Lower leg skin (tissue), 3 donors: ENCODE results near the gene SH3RF2.

Source experiments
- POLR2A ChIP-seq, 2 donors: fragments of 450-650 bp; IDR thresholded peaks; one replicate each; pipeline ENCODE4 v1.6.1; 2016 to 2017; ENCODE audit warnings: antibody characterized with exemption in 2 of 2, mild to moderate bottlenecking in 1 of 2, moderate library complexity in 1 of 2
- TF ChIP-seq, protein P1 (sequence below), 3 donors: fragments of 450-650 bp; IDR thresholded peaks; one replicate each; pipeline ENCODE4 v1.5.1; 2016; ENCODE audit warnings: antibody characterized with exemption in 3 of 3, mild to moderate bottlenecking in 3 of 3, moderate library complexity in 2 of 3

DNA sequence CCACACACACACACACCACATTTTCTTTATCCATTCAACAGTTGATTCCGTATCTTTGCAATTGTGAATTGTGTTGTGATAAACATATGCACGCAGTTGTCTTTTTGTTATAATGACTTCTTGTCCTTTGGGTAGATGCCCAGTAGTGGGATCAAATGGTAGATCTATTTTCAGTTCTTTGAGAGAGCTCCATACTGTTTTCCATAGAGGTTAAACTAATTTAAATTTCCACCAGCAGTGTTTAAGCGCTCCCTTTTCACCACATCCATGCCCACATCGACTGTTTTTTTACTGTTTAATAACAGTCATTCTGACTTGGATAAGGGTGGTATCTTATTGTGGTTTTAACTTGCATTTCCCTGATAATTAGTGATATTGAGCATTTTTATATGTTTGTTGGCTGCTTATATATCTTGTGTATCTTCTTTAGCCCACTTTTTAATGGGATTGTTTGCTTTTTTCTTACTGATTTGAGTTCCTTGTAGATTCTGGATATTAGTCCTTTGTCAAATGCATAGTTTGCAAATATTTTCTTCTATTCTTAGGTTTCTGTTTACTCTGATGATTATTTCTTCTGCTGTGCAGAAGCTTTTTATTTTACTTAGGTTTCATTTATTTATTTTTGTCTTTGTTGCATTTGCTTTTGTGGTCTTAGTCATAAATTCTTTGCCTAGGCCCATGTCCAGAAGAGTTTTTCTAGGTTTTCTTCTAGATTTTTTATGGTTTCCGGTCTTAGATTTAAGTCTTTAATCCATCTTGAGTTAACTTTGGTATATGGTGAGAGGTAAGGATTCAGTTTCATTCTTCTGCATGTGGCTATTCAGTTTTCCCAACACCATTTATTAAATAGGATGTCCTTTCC, 82.4 kb downstream of the SH3RF2 start:
- TF ChIP-seq, protein P1, sequence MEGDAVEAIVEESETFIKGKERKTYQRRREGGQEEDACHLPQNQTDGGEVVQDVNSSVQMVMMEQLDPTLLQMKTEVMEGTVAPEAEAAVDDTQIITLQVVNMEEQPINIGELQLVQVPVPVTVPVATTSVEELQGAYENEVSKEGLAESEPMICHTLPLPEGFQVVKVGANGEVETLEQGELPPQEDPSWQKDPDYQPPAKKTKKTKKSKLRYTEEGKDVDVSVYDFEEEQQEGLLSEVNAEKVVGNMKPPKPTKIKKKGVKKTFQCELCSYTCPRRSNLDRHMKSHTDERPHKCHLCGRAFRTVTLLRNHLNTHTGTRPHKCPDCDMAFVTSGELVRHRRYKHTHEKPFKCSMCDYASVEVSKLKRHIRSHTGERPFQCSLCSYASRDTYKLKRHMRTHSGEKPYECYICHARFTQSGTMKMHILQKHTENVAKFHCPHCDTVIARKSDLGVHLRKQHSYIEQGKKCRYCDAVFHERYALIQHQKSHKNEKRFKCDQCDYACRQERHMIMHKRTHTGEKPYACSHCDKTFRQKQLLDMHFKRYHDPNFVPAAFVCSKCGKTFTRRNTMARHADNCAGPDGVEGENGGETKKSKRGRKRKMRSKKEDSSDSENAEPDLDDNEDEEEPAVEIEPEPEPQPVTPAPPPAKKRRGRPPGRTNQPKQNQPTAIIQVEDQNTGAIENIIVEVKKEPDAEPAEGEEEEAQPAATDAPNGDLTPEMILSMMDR (IDR thresholded peaks at IDR 0.05): no peak
- TF ChIP-seq POLR2A (IDR thresholded peaks at IDR 0.05): no peak
